NCI-H226 (cell line): ENCODE results near the gene MT1A.
"Not testable (repeated sequence)": the region's sequence is repeated elsewhere in the genome, so short reads cannot be mapped to it uniquely, and the experiment has no call there.

Experiments
- DNase-seq: peaks from one replicate; pipeline ENCODE4 v3.0.0-alpha.2; 2015

Gene MT1A

DNA sequence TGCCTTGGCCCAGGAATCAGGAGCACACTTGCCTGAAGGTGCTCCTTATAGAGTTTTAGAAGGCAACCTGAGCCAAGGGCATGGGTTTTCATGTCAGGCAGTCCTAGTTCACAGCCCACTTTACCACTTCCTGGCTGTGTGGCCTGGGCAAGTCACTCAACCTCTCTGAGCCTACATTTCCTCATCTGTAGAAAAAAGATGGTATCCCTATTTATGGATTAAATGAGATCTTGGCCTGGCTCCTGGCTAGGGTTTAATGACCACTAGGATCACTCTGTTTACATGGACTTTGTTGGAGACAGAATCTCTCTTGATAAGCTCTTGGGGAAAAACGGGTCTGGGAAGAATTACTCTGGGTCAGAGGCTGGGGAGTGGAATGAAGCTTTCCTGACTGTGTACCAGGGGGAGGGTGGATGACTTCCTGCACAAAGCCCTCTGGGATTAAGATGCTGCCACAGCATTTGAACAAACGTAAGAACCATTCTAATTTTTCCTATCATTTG, 27.8 kb upstream of the MT1A start:
- DNase-seq: no peak

DNA sequence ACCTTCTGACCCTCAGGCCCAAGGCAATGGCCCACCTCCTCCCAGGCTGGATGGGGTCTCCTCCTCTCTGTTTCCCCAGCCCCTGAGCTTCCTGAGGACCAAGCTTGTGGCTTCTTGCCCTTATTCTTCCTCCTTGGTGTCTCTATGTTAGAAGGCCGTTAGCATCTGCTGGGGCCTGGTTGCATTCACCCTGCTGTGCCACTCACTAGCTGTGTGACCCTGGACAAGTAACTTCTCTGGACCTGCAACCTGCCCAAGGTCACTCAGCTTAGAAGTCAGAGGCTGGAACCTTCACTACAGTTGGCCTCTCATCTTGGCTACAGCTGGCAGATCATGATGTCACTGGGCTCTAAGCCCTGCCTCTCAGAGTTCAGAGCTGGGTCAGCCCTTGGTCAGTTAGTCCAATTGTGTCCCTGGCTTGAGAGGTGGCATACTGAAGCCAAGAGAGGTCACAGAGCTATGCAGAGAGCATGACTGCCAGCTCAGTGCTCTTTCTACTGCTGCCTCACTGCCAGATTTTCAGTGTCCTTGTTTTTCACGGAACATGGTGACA, 27.1 kb upstream of the MT1A start:
- no peak for DNase-seq

DNA sequence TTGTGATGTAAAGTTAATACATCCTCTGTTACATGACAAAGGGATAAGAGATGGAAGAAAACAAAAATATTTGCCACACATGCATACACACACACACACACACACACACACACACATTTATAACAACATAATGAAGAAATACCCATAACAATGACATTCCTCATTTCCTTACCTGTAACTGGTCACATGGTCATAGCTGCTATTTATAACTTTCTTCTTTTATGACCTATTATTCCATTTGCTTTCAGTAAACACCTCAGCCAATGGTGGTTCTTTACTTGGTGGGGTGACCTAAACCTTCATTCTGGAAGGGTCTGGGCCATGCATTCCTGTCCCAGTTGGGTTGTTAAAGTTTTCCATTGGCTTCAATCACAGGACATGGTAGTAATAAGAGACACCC, 24.8 kb upstream of the MT1A start:
- no peak for DNase-seq

DNA sequence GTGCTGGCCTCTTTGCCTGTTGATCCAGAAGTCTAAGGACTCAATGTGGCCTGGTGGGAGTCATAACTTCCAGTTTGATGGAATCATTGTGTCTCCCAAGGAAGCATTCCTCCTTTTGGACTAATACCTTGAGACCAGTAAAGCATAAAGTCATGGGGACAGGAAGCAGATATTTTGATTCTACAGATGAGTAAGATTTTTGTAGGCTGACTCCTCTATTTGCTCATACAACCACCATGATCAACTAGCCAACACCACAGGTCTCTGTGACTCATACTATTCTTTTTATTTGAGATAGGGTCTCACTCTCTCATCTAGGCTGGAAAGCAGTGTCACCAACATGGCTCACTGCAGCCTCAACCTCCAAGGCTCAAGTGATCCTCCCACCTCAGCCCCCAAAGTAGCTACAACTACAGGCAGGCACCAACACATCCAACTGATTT, 23.9 kb upstream of the MT1A start:
- DNase-seq: peak; percentile 80

DNA sequence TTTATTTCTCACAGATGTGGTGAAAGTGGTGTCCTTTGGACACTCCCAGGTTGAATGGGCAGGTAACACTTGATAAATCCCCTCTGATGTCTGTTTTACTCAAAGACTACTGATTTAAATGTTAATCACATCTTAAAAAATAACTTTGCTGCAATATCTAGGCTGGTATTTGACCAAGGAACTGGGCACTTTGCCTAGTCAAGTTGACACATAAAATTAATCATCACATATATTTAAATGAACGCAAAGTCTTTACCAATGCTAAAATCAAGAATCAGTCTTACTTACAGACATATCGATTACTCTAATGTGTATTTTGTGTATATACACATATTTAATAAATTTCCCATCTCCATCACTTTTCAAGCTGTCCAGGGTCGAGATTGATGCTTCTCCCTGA, 23.1 kb upstream of the MT1A start:
- DNase-seq: peak; percentile 40

DNA sequence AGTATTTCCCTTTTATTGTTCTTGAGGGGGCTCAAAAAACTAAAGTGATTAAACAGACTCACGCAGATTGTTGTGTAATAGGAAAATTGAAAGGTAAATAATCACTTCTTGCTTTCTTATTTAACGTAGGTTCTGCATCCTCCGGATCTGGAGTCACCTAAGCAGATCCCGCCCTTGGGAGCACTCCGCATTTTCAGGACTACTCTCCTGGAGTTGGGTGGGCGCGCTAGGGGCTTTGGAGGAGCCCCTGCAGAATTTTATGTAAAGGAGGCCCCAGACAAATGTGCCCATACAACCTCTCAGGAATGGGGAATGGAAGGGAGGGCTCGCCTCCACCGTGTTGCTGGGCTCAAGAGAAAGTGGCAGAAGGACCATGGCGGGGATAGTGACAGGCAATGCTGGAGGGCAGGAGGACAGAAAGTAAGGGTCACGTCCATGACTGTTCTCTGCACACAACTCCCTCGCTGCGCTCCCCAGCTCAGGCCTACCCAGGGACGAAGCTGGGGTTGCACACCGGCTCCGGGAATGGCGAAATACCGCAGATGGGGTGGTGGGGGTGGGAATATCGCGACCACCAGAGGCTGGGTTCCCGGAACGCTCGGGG, 21.8 kb upstream of the MT1A start:
- DNase-seq: no peak

DNA sequence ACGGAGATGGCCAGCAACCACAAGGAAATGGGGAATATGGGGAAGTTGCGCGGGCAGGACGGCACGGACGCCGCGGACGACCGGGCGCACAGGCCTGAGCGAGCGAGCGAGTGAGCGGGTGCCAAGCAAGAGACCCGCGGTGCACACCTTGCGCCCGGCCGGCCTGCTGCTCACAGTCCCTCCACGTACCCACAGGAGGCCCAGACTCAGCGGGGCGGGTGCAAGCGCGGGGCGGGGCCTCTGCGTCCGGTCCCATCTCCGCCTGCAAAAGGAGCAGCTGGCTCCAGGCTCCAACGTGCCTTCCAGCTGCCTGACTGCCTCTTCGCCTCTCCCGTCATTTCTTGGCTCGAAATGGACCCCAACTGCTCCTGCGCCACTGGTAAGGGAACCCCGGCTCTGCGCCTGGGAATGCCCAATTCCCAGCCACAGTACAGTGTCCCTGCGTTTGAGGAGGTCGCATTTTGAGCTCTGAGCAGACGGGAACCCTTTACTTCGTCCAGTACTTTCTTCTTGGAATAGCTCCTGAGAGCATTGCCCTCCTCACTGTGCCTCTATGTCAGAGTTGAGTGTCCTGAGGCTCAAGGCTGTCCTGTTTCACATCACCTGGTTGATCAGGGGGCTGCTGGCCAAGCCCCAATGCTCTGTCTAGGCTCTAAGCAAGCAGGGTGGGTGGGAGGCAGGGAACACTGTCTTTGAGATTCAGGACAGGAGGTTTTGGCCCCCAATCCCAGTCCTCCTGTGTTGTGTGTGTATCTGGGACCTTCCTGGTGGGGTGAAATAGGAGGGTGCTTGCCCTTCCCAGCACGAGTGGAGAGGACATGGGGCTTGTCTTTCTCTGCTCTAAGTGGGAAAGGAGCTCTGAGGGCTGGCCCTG, 21.0 kb upstream of the MT1A start:
- no peak for DNase-seq

DNA sequence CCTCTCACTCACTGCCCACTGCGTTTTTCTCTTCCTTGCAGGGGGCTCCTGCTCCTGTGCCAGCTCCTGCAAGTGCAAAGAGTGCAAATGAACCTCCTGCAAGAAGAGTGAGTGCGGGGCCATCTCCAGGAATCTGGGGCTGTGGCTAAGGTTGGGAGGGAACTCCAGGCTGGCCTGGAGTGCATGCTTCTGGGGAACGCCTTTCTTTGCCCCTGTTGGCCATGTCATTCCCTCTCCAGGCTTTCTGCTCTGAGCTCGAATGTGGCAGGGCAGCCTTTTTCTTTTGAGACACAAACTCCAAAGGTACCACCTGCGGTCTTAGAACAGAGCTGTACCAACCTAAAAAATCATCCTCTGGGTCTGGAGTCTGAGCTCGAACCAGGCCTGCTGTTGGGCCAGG, 20.3 kb upstream of the MT1A start:
- no peak for DNase-seq

DNA sequence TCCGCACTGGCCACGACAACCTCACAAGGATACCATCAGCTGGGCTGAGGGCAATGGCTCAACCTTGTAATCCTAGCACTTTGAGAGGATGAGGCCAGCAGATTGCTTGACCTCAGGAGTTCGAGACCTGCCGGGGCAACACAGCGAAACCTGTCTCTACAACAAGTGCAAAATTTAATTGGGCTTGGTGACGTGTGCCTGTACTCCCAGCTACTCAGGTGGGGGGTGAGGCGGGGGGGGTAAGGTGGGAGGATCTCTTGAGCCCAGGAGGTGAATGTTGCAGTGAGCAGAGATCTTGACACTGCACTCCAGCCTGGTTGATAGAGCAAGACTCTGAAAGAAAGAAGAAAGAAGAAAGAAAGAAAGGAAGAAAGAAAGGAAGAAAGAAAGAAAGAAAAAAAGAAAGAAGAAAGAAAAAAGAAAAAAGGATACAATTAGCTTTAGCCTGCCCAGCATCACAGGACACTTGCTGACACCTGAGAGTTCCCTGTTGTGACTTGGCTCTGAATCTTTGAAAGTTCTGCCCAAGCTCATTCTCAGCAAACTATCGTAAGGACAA, 18.0 kb upstream of the MT1A start:
- DNase-seq: no peak

DNA sequence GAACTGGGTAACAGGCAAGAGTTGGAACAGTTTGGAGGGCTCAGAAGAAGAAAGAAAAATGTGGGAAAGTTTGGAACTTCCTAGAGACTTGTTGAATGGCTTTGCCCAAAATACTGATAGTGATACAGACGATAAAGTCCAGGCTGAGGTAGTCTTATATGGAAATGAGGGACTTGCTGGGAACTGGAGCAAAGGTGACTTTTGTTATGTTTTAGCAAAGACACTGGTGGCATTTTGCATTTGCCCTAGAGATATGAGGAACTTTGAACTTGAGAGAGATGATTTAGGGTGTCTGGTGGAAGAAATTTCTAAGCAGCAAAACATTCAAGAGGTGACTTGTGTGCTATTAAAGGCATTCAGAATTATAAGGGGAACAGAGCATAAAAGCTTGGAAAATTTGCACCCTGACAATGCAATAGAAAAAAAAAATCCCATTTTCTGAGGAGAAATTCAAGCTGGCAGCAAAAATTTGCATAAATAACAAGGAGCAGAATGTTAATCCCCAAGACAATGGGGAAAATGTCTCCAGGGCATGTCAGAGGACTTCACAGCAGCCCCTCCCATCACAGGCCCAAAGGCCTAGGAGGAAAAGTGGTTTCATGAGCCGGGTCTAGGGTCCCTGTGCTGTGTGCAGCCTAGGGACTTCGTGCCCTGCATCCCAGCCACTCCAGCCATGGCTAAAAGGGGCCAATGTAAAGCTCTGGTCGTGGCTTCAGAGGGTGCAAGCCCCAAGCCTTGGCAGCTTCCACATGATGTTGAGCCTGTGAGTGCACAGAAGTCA, 16.6 kb upstream of the MT1A start:
- not testable (repeated sequence) for DNase-seq

DNA sequence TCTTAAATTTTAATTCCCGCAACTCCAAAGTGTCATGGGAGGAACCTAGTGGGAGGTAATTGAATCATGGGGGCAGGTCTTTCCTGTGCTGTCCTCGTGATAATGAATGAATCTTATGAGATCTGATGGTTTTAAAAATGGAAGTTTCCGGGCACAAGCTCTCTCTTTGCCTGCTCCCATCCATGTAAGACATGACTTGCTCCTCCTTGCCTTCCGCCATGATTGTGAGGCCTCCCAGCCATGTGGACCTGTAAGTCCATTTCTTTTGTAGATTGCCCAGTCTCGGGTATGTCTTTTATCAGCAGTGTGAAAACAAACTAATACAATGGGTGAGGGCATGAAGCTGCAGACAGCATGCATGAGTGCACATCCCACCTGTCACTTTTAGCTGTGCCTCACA, 15.3 kb upstream of the MT1A start:
- not testable (repeated sequence) for DNase-seq

DNA sequence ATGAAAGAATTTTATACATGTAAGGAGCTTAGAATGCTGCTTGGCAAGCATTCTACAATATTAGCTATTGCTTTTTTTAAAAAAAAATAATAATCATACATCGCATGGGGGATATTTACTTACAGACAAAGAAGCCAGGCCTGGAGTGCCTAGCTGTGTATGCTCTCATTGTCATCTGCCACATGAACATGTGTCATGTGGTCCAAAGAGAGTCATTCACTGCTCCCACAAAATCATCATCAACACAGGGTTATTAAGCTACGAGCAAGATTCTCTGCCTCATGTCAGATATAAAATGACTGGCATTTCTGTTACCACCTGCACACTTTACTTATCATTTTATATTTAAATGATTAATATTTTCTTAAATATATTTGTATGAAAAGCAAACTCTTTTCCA, 14.8 kb upstream of the MT1A start:
- no peak for DNase-seq

DNA sequence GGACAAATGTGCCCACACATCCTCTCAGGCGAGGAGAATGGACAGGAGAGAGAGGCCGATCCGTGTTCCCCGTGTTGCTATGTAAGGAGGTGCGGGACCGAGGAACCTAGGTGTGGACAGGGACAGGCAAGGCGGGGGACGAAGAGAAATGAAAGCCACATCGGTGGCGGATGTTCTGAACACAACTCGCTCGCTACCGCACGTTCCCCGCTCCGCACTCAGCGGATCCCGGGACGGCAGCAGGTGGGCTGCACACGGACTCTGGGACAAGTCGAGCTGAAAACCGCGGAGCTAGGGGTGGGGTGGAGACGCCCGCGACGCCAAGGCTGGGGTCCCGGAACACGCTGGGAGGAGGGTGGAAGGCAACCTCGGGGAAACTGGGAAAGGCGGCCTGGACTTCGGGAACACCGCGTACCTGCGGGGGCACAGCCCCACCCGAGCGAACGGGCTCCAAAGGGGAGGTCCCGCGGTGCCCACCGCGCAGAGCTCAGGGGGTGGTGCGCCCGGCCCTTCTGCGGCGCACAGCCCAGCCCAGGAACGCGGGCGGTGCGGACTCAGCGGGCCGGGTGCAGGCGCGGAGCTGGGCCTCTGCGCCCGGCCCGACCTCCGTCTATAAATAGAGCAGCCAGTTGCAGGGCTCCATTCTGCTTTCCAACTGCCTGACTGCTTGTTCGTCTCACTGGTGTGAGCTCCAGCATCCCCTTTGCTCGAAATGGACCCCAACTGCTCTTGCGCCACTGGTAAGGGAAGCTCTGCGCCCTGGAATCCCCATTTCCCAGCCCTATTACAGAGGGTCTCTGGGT, 13.1 kb upstream of the MT1A start, which contains the start of gene MT1E:
TSS of gene MT1E (plus strand) at position 642 of the 803 bp plus-strand sequence. CDS start at position 713, 71 bp downstream.
- peak; percentile 87 for DNase-seq

DNA sequence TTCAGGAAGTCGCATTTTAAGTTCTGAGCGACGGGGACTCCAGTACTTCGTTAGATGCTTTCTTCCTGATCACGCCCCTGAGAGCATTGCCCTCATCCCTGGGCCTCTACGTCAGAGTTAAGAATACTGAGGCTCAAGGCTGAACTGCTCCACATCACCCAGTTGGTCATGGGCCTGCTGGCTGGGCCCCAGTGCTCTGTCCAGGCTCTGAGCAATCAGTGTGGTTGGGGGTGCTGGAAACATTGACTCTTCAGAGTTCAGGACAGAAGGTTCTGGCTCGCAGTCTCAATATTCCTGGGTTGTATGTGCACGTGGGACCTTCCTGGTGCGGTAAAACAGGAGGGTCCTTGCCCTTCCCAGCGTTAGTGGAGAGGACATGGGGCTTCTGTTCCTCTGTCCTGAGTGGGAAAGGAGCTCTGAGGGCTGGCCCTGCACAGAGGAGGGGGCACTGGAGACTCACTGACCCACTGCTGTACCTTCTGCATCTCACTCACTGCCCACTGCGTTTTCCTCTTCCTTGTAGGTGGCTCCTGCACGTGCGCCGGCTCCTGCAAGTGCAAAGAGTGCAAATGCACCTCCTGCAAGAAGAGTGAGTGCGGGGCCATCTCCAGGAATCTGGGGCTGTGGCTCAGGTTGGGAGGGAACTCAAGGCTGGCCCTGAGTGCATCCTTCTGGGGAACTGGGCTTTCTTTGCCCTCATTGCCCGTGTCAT, 12.4 kb upstream of the MT1A start:
- peak; percentile 36 for DNase-seq

DNA sequence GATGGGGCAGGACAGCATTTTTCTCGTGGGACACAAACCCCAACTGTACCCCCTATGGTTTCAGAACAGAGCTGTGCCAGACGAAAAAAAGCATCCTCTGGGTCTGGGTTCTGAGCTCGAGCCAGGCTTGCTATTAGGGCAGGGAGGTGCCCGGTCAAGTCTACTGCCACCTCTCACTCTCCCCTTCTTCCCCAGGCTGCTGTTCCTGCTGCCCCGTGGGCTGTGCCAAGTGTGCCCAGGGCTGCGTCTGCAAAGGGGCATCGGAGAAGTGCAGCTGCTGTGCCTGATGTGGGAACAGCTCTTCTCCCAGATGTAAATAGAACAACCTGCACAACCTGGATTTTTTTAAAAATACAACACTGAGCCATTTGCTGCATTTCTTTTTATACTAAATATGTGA, 11.8 kb upstream of the MT1A start:
- DNase-seq: no peak

DNA sequence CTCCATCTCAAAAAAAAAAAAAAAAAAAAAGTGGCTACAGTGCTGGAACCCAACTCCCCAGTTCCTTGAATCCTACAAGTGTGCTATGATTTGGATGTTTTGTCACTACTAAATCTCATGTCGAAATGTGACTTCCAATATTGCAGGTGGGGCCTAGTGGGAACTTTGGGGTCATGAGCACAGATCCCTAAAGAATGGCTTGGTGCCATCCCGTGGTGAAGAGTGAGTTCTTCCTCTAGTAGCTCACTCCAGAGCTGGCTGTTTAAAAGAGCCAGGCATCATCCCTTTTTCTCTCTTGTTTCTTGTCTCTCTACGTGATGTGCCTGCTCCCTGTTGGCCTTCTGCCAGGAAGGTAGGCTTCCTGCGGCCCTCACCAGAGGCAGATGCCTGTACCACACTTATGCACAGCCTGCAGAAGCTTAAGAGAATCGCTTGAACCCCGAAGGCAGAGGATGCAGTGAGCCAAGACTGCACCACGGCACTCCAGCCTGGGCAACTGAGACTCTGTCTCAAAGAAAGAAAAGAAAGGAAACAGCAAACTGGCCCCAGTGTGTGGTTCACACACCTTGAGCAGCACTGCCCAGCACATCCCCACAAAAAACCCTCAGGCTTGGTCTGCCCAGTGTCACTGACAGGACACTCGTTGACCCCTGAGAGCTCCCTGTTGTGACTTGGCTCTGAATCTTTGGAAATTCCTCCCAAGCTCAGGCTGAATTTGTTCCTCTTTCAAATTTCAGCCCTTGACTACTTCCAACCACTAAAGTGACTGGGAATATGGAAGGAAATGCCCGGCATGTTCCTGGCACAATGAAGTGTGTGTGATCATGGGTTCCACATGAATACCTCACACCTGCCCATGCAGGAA, 9.7 kb upstream of the MT1A start:
- DNase-seq: no peak

DNA sequence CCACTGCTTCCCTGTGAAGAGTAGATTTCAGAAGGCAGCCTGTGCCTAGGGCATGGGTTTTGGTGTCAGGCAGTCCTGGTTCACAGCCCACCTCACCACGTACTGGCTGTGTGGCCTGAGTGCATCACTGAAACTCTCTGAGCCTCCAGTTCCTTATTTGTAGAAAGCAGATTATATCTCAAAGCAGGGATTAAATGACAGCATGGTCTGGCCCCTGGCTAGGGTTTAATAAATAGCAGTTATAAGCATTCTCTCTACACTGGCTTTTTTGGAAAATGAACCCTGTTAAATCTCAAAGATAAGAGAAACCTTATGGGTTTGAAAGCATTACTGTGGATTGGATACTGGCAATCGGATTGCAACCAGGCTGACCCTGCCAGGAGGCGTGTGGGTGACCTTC, 8.9 kb upstream of the MT1A start:
- no peak for DNase-seq

DNA sequence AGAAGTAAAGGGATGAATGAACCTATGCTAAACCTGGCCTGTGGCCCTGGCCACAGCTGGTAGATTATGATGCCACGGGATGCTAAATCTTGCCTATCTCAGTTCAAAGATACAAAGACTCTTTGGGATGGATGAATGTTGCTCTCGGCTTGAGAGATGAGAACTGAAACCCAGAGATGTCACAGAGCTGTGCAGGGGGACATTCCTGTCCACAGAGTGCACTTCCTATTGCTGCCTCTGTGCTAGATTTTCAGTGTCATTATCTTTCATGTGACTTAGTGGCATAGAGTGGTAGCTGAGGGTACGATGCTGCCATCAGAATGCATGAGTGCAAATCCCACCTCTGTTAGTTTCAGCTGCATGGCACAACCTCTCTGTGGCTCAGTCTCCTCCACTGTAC, 8.3 kb upstream of the MT1A start:
- DNase-seq: no peak

DNA sequence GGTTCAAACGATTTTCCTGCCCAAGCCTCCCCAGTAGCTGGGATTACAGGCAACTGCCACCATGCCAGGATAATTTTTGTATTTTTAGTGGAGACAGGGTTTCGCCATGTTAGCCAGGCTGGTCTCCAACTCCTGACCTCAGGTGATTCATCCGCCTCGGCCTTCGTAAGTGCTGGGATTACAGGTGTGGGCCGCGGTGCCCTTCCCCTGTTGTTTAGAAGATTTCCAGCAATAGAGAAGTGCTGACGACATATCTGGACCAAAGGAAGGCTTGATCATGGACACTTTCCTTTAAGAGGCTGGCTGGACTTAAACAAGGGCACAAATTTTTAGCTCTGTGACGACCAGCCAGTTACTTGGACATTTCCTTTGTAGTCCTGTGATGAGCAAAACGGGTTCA, 7.3 kb upstream of the MT1A start:
- no peak for DNase-seq

DNA sequence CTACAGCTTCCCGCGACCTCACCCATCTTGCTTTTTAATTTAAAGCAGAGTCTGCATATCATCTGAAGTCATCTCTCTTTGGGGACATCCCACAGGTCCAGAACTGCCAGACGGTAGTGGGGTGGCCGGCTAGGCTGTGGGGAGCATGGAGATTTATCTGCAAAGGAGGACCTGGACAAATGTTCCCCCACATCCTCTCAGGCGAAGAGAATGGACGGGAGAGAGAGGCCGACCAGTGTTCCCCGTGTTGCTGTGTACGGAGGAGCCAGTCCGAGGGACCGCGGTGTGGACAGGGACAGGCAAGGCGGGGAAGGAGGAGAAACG, 6.7 kb upstream of the MT1A start:
- DNase-seq: no peak
